WTC11 (cell line): ENCODE measurements around the gene THSD4. TPM values are rescaled to one million over a fixed set of nuclear protein-coding genes. Genes with fewer than 3 reads are reported as not detected.

Source experiments
- ATAC-seq: fragments of 200-7000 bp; cut with Tn5 transposase; 2 replicates; pipeline ENCODE4 v1.10.0; 2021; ENCODE audit warnings: mild to moderate bottlenecking, moderate library complexity
- CTCF ChIA-PET: fragments of 300-600 bp; sonication (Branson Sonifier 250); formaldehyde crosslinking; loops from one replicate; lab custom pipeline; 2021; ENCODE audit warnings: antibody characterized with exemption; lab: Charles Lee
- POLR2A ChIA-PET: fragments of 350-600 bp; sonication (Branson Sonifier 250); formaldehyde crosslinking; loops from one replicate; lab custom pipeline; 2021; ENCODE audit warnings: antibody characterized with exemption; lab: Charles Lee
- DNase-seq: peaks from one replicate; pipeline ENCODE4 v3.0.0; 2021; ENCODE audit warnings: low spot score
- H3K27ac Mint-ChIP-seq: 2 replicates; pipeline ENCODE4 v1.8.0; 2021; ENCODE audit warnings: mixed read lengths
- H3K27me3 Mint-ChIP-seq: 2 replicates; pipeline ENCODE4 v1.8.0; 2021; ENCODE audit warnings: low read depth, mild to moderate bottlenecking, moderate library complexity, mixed read lengths
- H3K36me3 Mint-ChIP-seq: 2 replicates; pipeline ENCODE4 v1.8.0; 2021; ENCODE audit warnings: mixed read lengths
- H3K4me1 Mint-ChIP-seq: 2 replicates; pipeline ENCODE4 v1.8.0; 2022; ENCODE audit warnings: mixed read lengths
- H3K4me3 Mint-ChIP-seq: 2 replicates; pipeline ENCODE4 v1.8.0; 2021; ENCODE audit warnings: mild to moderate bottlenecking, moderate library complexity, mixed read lengths
- H3K9me3 Mint-ChIP-seq: 2 replicates; pipeline ENCODE4 v1.8.0; 2021; ENCODE audit warnings: mixed read lengths
- AR ChIP-seq: fragments of 250-450 bp; sonication (Bioruptor Pico); IDR thresholded peaks from 2 replicates; pipeline ENCODE4 v1.9.0; 2021; ENCODE audit warnings: mild to moderate bottlenecking
- ATF2 ChIP-seq: sonication (generic); formaldehyde crosslinking; IDR thresholded peaks from 2 replicates; pipeline ENCODE4 v1.8.1; 2022; ENCODE audit warnings: low read depth, missing genetic modification reagents, borderline replicate concordance
- CREM ChIP-seq: sonication (generic); formaldehyde crosslinking; IDR thresholded peaks from 2 replicates; pipeline ENCODE4 v1.8.1; 2022; ENCODE audit warnings: mild to moderate bottlenecking, missing genetic modification reagents, moderate library complexity
- CTCF ChIP-seq: fragments of 200-600 bp; IDR thresholded peaks from 2 replicates; pipeline ENCODE4 v1.8.0; 2022; ENCODE audit warnings: antibody characterized with exemption
- ELF4 ChIP-seq: sonication (generic); formaldehyde crosslinking; IDR thresholded peaks from 2 replicates; pipeline ENCODE4 v1.8.1; 2022; ENCODE audit warnings: low read depth, mild to moderate bottlenecking, moderate library complexity, missing genetic modification reagents
- ESRRA ChIP-seq: sonication (generic); formaldehyde crosslinking; IDR thresholded peaks from 2 replicates; pipeline ENCODE4 v1.8.1; 2022; ENCODE audit warnings: mild to moderate bottlenecking, missing genetic modification reagents, borderline replicate concordance
- FOXP1 ChIP-seq: sonication (generic); formaldehyde crosslinking; IDR thresholded peaks from 2 replicates; pipeline ENCODE4 v1.8.0; 2022; ENCODE audit warnings: missing genetic modification reagents, mild to moderate bottlenecking, moderate library complexity, borderline replicate concordance
- GABPB1 ChIP-seq: sonication (generic); formaldehyde crosslinking; IDR thresholded peaks from 2 replicates; pipeline ENCODE4 v1.8.1; 2023; ENCODE audit warnings: mild to moderate bottlenecking, missing genetic modification reagents
- IRF2 ChIP-seq: sonication (generic); formaldehyde crosslinking; IDR thresholded peaks from 2 replicates; pipeline ENCODE4 v1.8.0; 2022; ENCODE audit warnings: low read depth, missing genetic modification reagents, borderline replicate concordance
- OVOL2 ChIP-seq: fragments of 250-450 bp; sonication (Bioruptor Pico); IDR thresholded peaks from 2 replicates; pipeline ENCODE4 v1.9.0; 2021; ENCODE audit warnings: mild to moderate bottlenecking, borderline replicate concordance
- PREB ChIP-seq: sonication (generic); formaldehyde crosslinking; IDR thresholded peaks from 2 replicates; pipeline ENCODE4 v1.8.1; 2022; ENCODE audit warnings: mild to moderate bottlenecking, missing genetic modification reagents, moderate library complexity, borderline replicate concordance
- SP1 ChIP-seq: sonication (generic); formaldehyde crosslinking; conservative IDR thresholded peaks from 2 replicates; pipeline ENCODE4 v1.8.1; 2022; ENCODE audit warnings: missing genetic modification reagents
- TP53 ChIP-seq: sonication (generic); formaldehyde crosslinking; IDR thresholded peaks from 2 replicates; pipeline ENCODE4 v1.8.1; 2023; ENCODE audit warnings: mild to moderate bottlenecking, missing genetic modification reagents
- USF1 ChIP-seq: sonication (generic); formaldehyde crosslinking; IDR thresholded peaks from 2 replicates; pipeline ENCODE4 v1.8.0; 2022; ENCODE audit warnings: mild to moderate bottlenecking, missing genetic modification reagents
- ZNF219 ChIP-seq: sonication (generic); formaldehyde crosslinking; IDR thresholded peaks from 2 replicates; pipeline ENCODE4 v1.8.0; 2023; ENCODE audit warnings: missing genetic modification reagents, mild to moderate bottlenecking, borderline replicate concordance
- ZNF263 ChIP-seq: sonication (generic); formaldehyde crosslinking; IDR thresholded peaks from 2 replicates; pipeline ENCODE4 v1.8.1; 2022; ENCODE audit warnings: low read depth, mild to moderate bottlenecking, moderate library complexity, missing genetic modification reagents
- ZNF281 ChIP-seq: sonication (generic); formaldehyde crosslinking; IDR thresholded peaks from 2 replicates; pipeline ENCODE4 v1.8.0; 2023; ENCODE audit warnings: mild to moderate bottlenecking, missing genetic modification reagents
- ZNF396 ChIP-seq: fragments of 250-450 bp; sonication (Bioruptor Pico); IDR thresholded peaks from 2 replicates; pipeline ENCODE4 v1.8.0; 2021; ENCODE audit warnings: mild to moderate bottlenecking, moderate library complexity, borderline replicate concordance
- ZNF423 ChIP-seq: fragments of 250-450 bp; sonication (Bioruptor Pico); IDR thresholded peaks from 2 replicates; pipeline ENCODE4 v2.1.2; 2022; ENCODE audit warnings: mild to moderate bottlenecking, moderate library complexity
- total RNA-seq: library from RNA; stranded (reverse); gene quantifications from 3 replicates; pipeline ENCODE4 v1.2.3, GENCODE V29; 2021

Gene THSD4
- total RNA-seq, 1 experiment from 2014 or later: 7.8 TPM

GRCh38 chr15:71449956-71450355 is 334.7 kb downstream of the THSD4 start:
- DNase-seq (no peak), ATAC-seq (no peak)
- ChIA-PET CTCF (interaction anchor here (1.6 to 2.2 kb wide), 3 partner anchors 35 to 352 kb away, joined by 4 to 7 read pairs (median 6); no protein-coding TSS in a partner anchor), POLR2A (no interaction called here)
- Mint-ChIP-seq H3K4me1 (peaks cover 12% of the 10 kb centered on the region), H3K27ac (no peak overlapping the region), H3K9me3 (no peaks in the 10 kb centered on the region), H3K4me3 (no peak overlapping the region), H3K36me3 (no peaks in the 10 kb centered on the region), H3K27me3 (no peaks in the 10 kb centered on the region)
- TF ChIP-seq ZNF219 (CRISPR knock-in tag) (no peak), GABPB1 (CRISPR knock-in tag) (no peak), IRF2 (CRISPR knock-in tag) (no peak), FOXP1 (CRISPR knock-in tag) (no peak), ZNF263 (CRISPR knock-in tag) (no peak), TP53 (CRISPR knock-in tag) (no peak), ZNF281 (CRISPR knock-in tag) (no peak), PREB (CRISPR knock-in tag) (no peak), OVOL2 (CRISPR knock-in tag) (no peak), USF1 (CRISPR knock-in tag) (no peak), CREM (no peak), AR (no peak), CTCF (no peak), ESRRA (CRISPR knock-in tag) (no peak), ATF2 (no peak), SP1 (CRISPR knock-in tag) (no peak), ELF4 (CRISPR knock-in tag) (no peak), ZNF423 (no peak), ZNF396 (CRISPR knock-in tag) (no peak)
